Cardiac fibroblast (primary cell): ENCODE measurements around the gene FAHD1.

ENCODE experiments used
- DNase-seq, 2 donors: peaks; one replicate each; pipeline versions ENCODE4 v3.0.0 to v3.0.0-alpha.2; 2010; ENCODE audit warnings: low read depth in 2 of 2
- H3K4me3 ChIP-seq, 2 donors: replicated peaks in 1 of 2; 1 replicate in 1 of 2; 2 replicates in 1 of 2; pipeline ENCODE4 v1.5.1; 2011; ENCODE audit warnings: low read depth in 2 of 2, low read length in 2 of 2, mild to moderate bottlenecking in 2 of 2, moderate library complexity in 1 of 2
- CTCF ChIP-seq: IDR thresholded peaks from one replicate; pipeline ENCODE4 v1.5.1; 2011; ENCODE audit warnings: low read depth, mild to moderate bottlenecking, low read length, inconsistent platforms

FAHD1 gene

GRCh38 chr16:1821861-1822611 lies 5.0 kb upstream of the FAHD1 start:
- TF ChIP-seq CTCF: no peak
- no peak overlapping the region for H3K4me3 ChIP-seq
- DNase-seq: no peak

GRCh38 chr16:1822801-1823200 lies 4.2 kb upstream of the FAHD1 start:
- H3K4me3 ChIP-seq: no peak overlapping the region
- DNase-seq: no peak
- no peak for TF ChIP-seq CTCF

- peak; percentile 73 to 75 for DNase-seq
- no peak overlapping the region for H3K4me3 ChIP-seq
- TF ChIP-seq CTCF: peak; percentile 30
Measured at GRCh38 chr16:1823821-1824220, 3.2 kb upstream of the FAHD1 start.

GRCh38 chr16:1825381-1825863 lies 1.6 kb upstream of the FAHD1 start:
- no peak for DNase-seq
- no peak for TF ChIP-seq CTCF
- peak overlapping the region; percentile 50 to 100 for H3K4me3 ChIP-seq

- peak in 1 of 2 donors; percentile 8 for DNase-seq
- TF ChIP-seq CTCF: no peak
- peak overlapping the region; percentile 50 to 100 for H3K4me3 ChIP-seq
Measured at GRCh38 chr16:1825864-1826690, 929 bp upstream of the FAHD1 start.

- no peak for DNase-seq
- peak overlapping the region in 1 of 2 donors; percentile 100 for H3K4me3 ChIP-seq
- TF ChIP-seq CTCF: no peak
Measured at GRCh38 chr16:1828645-1829410, 1.8 kb downstream of the FAHD1 start.
